ENCODE results near the gene GNAI3. TPM values are rescaled to one million over a fixed set of nuclear protein-coding genes. Genes with fewer than 3 reads are reported as not detected.

GNAI3 gene
- polyA plus RNA-seq, 1 donor (not counting 4 experiments of a cell fraction or from before 2014, with no cell fraction given), result 14.1 TPM

GRCh38 chr1:109635862-109636200, 87.4 kb downstream of the GNAI3 start:
- Histone ChIP-seq H3K27me3 (ENCODE audit: control insufficient read depth, extremely low read depth, insufficient read depth, low read length) (no peaks in the 10 kb centered on the region), H3K79me2 (ENCODE audit: control insufficient read depth, insufficient read depth, low read length) (no peaks in the 10 kb centered on the region), H2AFZ (ENCODE audit: control insufficient read depth, low read length) (no peak overlapping the region), H3K9me3 (ENCODE audit: control insufficient read depth, low read depth, low read length) (no peaks in the 10 kb centered on the region), H4K20me1 (ENCODE audit: control insufficient read depth, extremely low read depth, insufficient read depth, low read length) (no peaks in the 10 kb centered on the region), H3K9me1 (ENCODE audit: control insufficient read depth, extremely low read depth, insufficient read depth, low read length) (no peaks in the 10 kb centered on the region), H3K9ac (ENCODE audit: control insufficient read depth, extremely low read depth, insufficient read depth, low read length) (no peak overlapping the region), H3K4me1 (ENCODE audit: control insufficient read depth, extremely low read depth, insufficient read depth, low read length) (no peaks in the 10 kb centered on the region), H3K36me3 (ENCODE audit: control insufficient read depth in 2 of 2, extremely low read depth in 1 of 2, insufficient read depth in 2 of 2, low read length in 2 of 2) (peaks cover 0 to 9% of the 10 kb centered on the region in 2 experiments), H3K4me3 (ENCODE audit: control insufficient read depth in 2 of 3, extremely low read depth in 1 of 3, insufficient read depth in 2 of 3, low read depth in 1 of 3, low read length in 3 of 3) (no peak overlapping the region), H3K27ac (ENCODE audit: control insufficient read depth, insufficient read depth, low read length) (no peak overlapping the region), H3K4me2 (ENCODE audit: control insufficient read depth, extremely low read depth, insufficient read depth, low read depth, low read length) (no peak overlapping the region)
- DNase-seq (ENCODE audit: low read depth, low spot score), result no peak
- dilution Hi-C loops (cut with MboI; ENCODE audit: extremely low pct_ligation_motif_present, low sequenced_read_pairs), result no loop called here
- no peak for FAIRE-seq
- TF ChIP-seq CTCF (optimal IDR thresholded peaks at IDR 0.05 in 1 of 3, IDR thresholded peaks at IDR 0.05 in 1 of 3, conservative IDR thresholded peaks at IDR 0.05 in 1 of 3; ENCODE audit: extremely low read depth in 1 of 3, insufficient read depth in 2 of 3, low read length in 3 of 3) (no peak), EZH2 (IDR thresholded peaks at IDR 0.05; ENCODE audit: low read length) (no peak)

- H2AFZ ChIP-seq (ENCODE audit: control insufficient read depth, low read length), result no peak overlapping the region
- DNase-seq (ENCODE audit: low read depth, low spot score), result no peak
- H3K4me2 ChIP-seq (ENCODE audit: control insufficient read depth, extremely low read depth, insufficient read depth, low read depth, low read length), result no peak overlapping the region
These were observed 88.0 kb downstream of the GNAI3 start for GRCh38 chr1:109636201-109636952.

More at GRCh38 chr1:109636201-109636952, 88.0 kb downstream of the GNAI3 start:
- Histone ChIP-seq H3K36me3 (ENCODE audit: control insufficient read depth in 2 of 2, extremely low read depth in 1 of 2, insufficient read depth in 2 of 2, low read length in 2 of 2) (peaks cover 0 to 6% of the 10 kb centered on the region in 2 experiments), H4K20me1 (ENCODE audit: control insufficient read depth, extremely low read depth, insufficient read depth, low read length) (no peaks in the 10 kb centered on the region), H3K27me3 (ENCODE audit: control insufficient read depth, extremely low read depth, insufficient read depth, low read length) (no peaks in the 10 kb centered on the region), H3K27ac (ENCODE audit: control insufficient read depth, insufficient read depth, low read length) (no peak overlapping the region), H3K79me2 (ENCODE audit: control insufficient read depth, insufficient read depth, low read length) (no peaks in the 10 kb centered on the region), H3K9me3 (ENCODE audit: control insufficient read depth, low read depth, low read length) (no peaks in the 10 kb centered on the region), H3K4me1 (ENCODE audit: control insufficient read depth, extremely low read depth, insufficient read depth, low read length) (no peaks in the 10 kb centered on the region), H3K9ac (ENCODE audit: control insufficient read depth, extremely low read depth, insufficient read depth, low read length) (no peak overlapping the region), H3K4me3 (ENCODE audit: control insufficient read depth in 2 of 3, extremely low read depth in 1 of 3, insufficient read depth in 2 of 3, low read depth in 1 of 3, low read length in 3 of 3) (no peak overlapping the region), H3K9me1 (ENCODE audit: control insufficient read depth, extremely low read depth, insufficient read depth, low read length) (no peaks in the 10 kb centered on the region)
- TF ChIP-seq EZH2 (IDR thresholded peaks at IDR 0.05; ENCODE audit: low read length), result no peak
- TF ChIP-seq CTCF (optimal IDR thresholded peaks at IDR 0.05 in 1 of 3, IDR thresholded peaks at IDR 0.05 in 1 of 3, conservative IDR thresholded peaks at IDR 0.05 in 1 of 3; ENCODE audit: extremely low read depth in 1 of 3, insufficient read depth in 2 of 3, low read length in 3 of 3), result no peak
- dilution Hi-C loops (cut with MboI; ENCODE audit: extremely low pct_ligation_motif_present, low sequenced_read_pairs), result no loop called here
- FAIRE-seq, result peak; percentile 32
